ENCODE measurements around the gene ZCCHC14. TPM values are rescaled to one million over a fixed set of nuclear protein-coding genes. Genes with fewer than 3 reads are reported as not detected.
A peak's percentile ranks its signal among the peaks of the same experiment; 100 is the strongest.

The ZCCHC14 gene
- total and polyA plus RNA-seq, 2 experiments from 2014 or later = 4.3 to 14.5 TPM

DNA sequence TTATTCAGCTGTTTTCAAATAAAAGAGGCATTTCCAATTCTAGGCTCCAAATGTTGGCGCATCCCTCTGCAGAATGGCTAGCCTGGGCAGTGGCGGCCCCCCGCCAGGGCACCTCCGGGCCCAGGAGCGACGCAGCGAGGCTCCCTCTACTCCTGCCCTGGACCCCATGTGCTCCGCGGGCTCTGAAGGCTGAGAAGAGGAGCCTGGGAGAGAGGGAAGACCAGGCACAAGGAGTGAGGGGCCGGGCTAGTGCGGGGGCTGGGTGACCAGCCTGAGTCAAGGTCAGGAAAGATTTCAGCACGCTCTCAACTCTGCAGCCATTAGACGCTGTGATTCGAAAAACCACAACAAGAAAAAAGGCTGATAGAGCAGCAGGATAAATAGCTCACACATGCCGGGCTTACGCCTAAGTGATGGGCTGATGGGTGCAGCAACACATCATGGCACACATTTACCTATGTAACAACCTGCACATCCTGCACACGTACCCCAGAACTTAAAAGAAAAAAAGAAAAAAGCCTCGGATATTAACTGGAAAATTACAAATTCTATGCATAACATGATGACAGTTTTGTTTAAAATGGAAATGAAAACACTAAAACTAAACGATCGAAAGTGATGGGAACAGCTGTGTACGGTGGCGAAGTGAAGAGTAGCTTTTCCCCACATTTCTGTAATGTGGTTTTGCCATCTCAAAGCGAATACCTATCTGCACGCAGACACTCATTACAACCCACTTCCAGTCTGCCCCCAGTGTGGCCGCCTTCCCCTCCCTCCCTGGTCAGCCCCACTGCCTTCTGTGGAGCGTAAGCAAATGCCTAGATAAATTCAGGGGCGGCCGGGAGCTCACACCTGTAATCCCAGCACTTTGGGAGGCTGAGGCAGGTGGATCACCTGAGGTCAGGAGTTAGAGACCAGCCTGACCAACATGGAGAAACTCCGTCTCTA, 56.3 kb downstream of the ZCCHC14 start:
- DNase-seq (ENCODE audit: low spot score) = no peak
- Histone ChIP-seq H3K27me3 (no peaks in the 10 kb centered on the region), H3K4me2 (no peak overlapping the region), H4K20me1 (ENCODE audit: insufficient read depth, poor library complexity, severe bottlenecking) (peaks cover 17% of the 10 kb centered on the region), H3K4me1 (ENCODE audit: insufficient read depth) (peaks cover 4% of the 10 kb centered on the region), H3K36me3 (replicated peaks; ENCODE audit: insufficient read depth, low read depth) (no peaks in the 10 kb centered on the region), H3K79me2 (peaks cover 68% of the 10 kb centered on the region), H3K9me3 (ENCODE audit: low read depth) (no peaks in the 10 kb centered on the region), H3K27ac (peak overlapping the region; percentile 4), H3K9me2 (replicated peaks; ENCODE audit: insufficient read depth) (no peaks in the 10 kb centered on the region), H3K4me3 (no peak overlapping the region), H2AFZ (no peak overlapping the region)
- no peak for TF ChIP-seq EZH2 (IDR thresholded peaks at IDR 0.05; ENCODE audit: borderline replicate concordance)
- 76% methylated on average over 29 of the region's 29 CpGs for WGBS (ENCODE audit: low lambda C conversion rate, missing lambda C conversion rate)

DNA sequence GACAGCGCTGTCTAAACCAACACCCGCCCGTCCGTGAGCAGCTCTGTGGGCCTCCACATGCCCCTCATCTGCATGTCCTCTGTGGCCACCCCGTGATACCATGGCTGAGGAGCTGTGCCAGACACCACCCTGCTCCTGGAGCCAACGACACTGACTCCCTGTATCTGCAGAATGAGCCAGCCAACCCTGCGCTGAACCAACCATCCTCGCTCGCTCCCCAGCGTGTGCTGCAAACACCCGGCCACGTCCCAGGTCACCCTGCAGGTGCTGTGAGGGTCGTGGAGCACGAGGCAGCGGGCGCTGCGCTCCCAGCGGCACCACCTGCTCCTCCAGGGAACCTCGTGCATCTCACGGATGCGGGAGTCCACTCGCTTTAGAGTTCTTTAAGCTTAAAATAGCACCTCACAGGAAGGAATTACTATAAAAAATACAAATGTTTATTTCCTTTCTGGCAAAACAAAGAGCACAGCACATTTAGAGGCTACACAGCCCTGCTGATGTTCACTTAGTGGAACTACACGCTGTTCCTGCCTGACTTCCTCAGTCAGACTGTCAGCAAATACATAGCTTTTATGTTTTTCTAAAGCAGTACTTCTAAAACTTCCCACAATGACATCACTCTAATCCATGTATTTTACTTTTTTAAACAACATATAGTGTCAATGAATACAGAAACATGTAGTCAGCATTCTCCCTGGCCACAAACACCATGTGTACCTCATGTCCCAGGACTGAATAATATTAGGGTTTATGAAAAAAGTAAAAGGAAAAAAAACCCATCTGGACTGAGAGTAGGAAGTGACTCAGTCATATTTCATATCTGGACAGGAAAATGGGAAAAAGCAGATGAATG, 57.2 kb downstream of the ZCCHC14 start:
- no peak overlapping the region for H3K4me3 ChIP-seq
- no peaks in the 10 kb centered on the region for H3K27me3 ChIP-seq
- H3K4me1 ChIP-seq (ENCODE audit: insufficient read depth) = peaks cover 4% of the 10 kb centered on the region
- DNase-seq (ENCODE audit: low spot score) = no peak
- TF ChIP-seq EZH2phosphoT487 (IDR thresholded peaks at IDR 0.05; ENCODE audit: low read depth, severe bottlenecking, unreplicated experiment) (no peak), EZH2 (IDR thresholded peaks at IDR 0.05; ENCODE audit: borderline replicate concordance) (no peak)
- TF ChIP-seq, protein P1, sequence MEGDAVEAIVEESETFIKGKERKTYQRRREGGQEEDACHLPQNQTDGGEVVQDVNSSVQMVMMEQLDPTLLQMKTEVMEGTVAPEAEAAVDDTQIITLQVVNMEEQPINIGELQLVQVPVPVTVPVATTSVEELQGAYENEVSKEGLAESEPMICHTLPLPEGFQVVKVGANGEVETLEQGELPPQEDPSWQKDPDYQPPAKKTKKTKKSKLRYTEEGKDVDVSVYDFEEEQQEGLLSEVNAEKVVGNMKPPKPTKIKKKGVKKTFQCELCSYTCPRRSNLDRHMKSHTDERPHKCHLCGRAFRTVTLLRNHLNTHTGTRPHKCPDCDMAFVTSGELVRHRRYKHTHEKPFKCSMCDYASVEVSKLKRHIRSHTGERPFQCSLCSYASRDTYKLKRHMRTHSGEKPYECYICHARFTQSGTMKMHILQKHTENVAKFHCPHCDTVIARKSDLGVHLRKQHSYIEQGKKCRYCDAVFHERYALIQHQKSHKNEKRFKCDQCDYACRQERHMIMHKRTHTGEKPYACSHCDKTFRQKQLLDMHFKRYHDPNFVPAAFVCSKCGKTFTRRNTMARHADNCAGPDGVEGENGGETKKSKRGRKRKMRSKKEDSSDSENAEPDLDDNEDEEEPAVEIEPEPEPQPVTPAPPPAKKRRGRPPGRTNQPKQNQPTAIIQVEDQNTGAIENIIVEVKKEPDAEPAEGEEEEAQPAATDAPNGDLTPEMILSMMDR (IDR thresholded peaks at IDR 0.05; ENCODE audit: poor library complexity) = no peak
- WGBS (ENCODE audit: low lambda C conversion rate, missing lambda C conversion rate) = 85% methylated on average over 23 of the region's 23 CpGs
- H3K36me3 ChIP-seq (replicated peaks; ENCODE audit: insufficient read depth, low read depth) = no peaks in the 10 kb centered on the region
- H3K9me2 ChIP-seq (replicated peaks; ENCODE audit: insufficient read depth) = no peaks in the 10 kb centered on the region
- peaks cover 17% of the 10 kb centered on the region for H4K20me1 ChIP-seq (ENCODE audit: insufficient read depth, poor library complexity, severe bottlenecking)
- no peak overlapping the region for H3K4me2 ChIP-seq
- no peak overlapping the region for H2AFZ ChIP-seq
- peaks cover 59% of the 10 kb centered on the region for H3K79me2 ChIP-seq
- no peaks in the 10 kb centered on the region for H3K9me3 ChIP-seq (ENCODE audit: low read depth)
- peak overlapping the region; percentile 4 for H3K27ac ChIP-seq

DNA sequence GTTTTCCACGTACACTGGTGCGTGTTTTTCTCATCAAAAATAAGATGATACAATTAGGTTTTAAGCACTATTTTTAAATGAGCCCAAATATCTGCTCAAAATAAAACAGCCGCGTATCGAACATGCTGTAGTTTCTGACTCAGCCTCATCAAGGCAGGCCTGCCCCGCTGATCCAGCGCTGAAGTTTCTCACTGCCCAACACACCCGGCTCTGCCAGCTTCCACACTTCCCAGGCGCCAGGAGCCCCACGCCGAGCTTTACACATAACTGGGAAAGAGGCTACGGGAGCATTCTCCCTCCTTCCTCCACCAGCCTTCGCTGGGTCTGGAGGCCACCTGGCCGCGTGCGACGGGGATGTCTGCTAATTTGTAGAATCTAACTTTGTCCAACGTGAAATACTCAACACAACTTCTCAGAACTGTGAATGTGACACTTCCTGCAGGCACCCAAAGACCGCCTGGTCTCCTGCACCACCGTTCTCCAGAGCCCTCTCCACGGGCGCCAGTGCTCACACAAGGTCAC, 58.6 kb downstream of the ZCCHC14 start:
- H3K36me3 ChIP-seq (replicated peaks; ENCODE audit: insufficient read depth, low read depth) = no peaks in the 10 kb centered on the region
- peaks cover 17% of the 10 kb centered on the region for H4K20me1 ChIP-seq (ENCODE audit: insufficient read depth, poor library complexity, severe bottlenecking)
- H3K27me3 ChIP-seq = no peaks in the 10 kb centered on the region
- DNase-seq (ENCODE audit: low spot score) = no peak
- TF ChIP-seq, protein P1 (IDR thresholded peaks at IDR 0.05; ENCODE audit: poor library complexity) = no peak
- no peak for TF ChIP-seq EZH2 (IDR thresholded peaks at IDR 0.05; ENCODE audit: borderline replicate concordance)
- TF ChIP-seq EZH2phosphoT487 (IDR thresholded peaks at IDR 0.05; ENCODE audit: low read depth, severe bottlenecking, unreplicated experiment) = no peak
- peaks cover 4% of the 10 kb centered on the region for H3K4me1 ChIP-seq (ENCODE audit: insufficient read depth)
- H2AFZ ChIP-seq = no peak overlapping the region
- H3K4me3 ChIP-seq = no peak overlapping the region
- no peak overlapping the region for H3K27ac ChIP-seq
- no peak overlapping the region for H3K4me2 ChIP-seq
- H3K9me2 ChIP-seq (replicated peaks; ENCODE audit: insufficient read depth) = no peaks in the 10 kb centered on the region
- H3K9me3 ChIP-seq (ENCODE audit: low read depth) = no peaks in the 10 kb centered on the region
- peaks cover 50% of the 10 kb centered on the region for H3K79me2 ChIP-seq
- WGBS (ENCODE audit: low lambda C conversion rate, missing lambda C conversion rate) = 96% methylated on average over 22 of the region's 22 CpGs

Measured in hepatocyte (in vitro differentiated cells).